GM12892 (cell line): ENCODE results near the gene SNX13.

Experiments used
- POLR2A ChIP-seq: IDR thresholded peaks from 2 replicates; pipeline ENCODE4 v1.6.1; 2011; ENCODE audit warnings: low read depth, low read length, control low read depth
- POLR2AphosphoS5 ChIP-seq: IDR thresholded peaks from 2 replicates; pipeline ENCODE4 v1.6.1; 2011; ENCODE audit warnings: low read depth, low read length, control low read depth

DNA sequence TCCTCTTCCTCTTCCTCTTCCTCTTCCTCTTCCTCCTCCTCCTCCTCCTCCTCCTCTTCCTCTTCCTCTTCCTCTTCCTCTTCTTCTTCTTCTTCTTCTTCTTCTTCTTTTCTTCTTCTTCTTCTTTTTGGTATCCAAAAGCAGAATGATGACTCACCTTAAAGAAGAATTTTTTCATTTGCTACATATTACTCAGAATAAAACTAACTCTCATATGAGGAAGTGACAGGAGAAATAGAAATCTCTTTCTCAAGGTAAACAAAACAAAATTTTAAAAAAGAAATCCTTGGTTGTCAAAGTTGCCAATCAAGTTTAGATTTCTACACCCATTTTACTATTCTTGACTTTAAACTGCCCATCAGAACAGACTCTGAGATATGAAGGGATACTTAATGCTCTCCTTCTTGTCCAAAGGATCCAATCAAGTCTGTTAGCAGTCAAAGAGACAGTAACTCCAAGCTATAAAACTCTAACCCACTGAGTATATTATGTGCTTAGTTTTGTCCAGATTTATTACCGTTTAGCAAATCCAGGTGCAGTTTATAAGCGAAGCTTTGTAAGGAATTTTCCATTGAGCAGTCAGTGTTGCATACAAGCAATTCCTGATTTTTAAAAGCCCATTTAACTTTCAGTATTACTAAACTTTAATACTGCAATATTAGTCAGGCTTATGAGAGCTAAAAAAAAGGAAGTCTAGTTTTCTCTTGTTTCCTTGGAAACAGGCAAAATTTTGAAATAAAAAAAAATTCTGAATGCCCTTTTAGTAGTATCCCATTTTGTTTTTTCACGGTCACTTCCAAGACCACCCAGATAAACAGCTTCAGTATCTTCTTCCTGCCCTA, 43.1 kb upstream of the SNX13 start:
- TF ChIP-seq POLR2AphosphoS5 (no peak), POLR2A (no peak)
